ENCODE results near the gene RTN3.

DNA sequence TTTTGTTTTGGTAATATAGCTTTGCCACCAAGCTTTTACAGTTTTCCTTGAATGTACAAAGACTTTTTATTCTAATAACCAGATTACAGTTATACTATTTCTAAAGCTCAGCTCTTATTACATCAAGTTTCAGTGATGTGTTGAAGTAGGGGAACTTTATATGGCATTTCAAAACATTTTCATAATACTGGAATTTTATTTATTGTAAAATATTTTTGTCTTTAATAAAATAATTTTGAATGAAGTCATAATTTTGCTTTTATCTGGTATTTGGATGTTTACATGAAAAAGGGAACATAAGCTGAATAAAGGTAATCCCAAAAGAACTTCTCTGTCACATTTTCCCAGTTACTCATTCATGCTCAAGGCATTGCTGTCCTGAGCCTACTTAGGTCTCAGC is 34.7 kb downstream of the RTN3 start:
- TF ChIP-seq, protein P1, sequence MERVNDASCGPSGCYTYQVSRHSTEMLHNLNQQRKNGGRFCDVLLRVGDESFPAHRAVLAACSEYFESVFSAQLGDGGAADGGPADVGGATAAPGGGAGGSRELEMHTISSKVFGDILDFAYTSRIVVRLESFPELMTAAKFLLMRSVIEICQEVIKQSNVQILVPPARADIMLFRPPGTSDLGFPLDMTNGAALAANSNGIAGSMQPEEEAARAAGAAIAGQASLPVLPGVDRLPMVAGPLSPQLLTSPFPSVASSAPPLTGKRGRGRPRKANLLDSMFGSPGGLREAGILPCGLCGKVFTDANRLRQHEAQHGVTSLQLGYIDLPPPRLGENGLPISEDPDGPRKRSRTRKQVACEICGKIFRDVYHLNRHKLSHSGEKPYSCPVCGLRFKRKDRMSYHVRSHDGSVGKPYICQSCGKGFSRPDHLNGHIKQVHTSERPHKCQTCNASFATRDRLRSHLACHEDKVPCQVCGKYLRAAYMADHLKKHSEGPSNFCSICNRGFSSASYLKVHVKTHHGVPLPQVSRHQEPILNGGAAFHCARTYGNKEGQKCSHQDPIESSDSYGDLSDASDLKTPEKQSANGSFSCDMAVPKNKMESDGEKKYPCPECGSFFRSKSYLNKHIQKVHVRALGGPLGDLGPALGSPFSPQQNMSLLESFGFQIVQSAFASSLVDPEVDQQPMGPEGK (CRISPR knock-in tag; IDR thresholded peaks at IDR 0.05; ENCODE audit: borderline replicate concordance): no peak
- no peak for TF ChIP-seq ZNF565 (CRISPR knock-in tag; conservative IDR thresholded peaks at IDR 0.05; ENCODE audit: low read depth)
- TF ChIP-seq RARB (CRISPR knock-in tag; IDR thresholded peaks at IDR 0.05): no peak
- no peak for TF ChIP-seq PPARA (CRISPR knock-in tag; IDR thresholded peaks at IDR 0.05; ENCODE audit: borderline replicate concordance)
